ENCODE measurements around the gene INTS7.

DNA sequence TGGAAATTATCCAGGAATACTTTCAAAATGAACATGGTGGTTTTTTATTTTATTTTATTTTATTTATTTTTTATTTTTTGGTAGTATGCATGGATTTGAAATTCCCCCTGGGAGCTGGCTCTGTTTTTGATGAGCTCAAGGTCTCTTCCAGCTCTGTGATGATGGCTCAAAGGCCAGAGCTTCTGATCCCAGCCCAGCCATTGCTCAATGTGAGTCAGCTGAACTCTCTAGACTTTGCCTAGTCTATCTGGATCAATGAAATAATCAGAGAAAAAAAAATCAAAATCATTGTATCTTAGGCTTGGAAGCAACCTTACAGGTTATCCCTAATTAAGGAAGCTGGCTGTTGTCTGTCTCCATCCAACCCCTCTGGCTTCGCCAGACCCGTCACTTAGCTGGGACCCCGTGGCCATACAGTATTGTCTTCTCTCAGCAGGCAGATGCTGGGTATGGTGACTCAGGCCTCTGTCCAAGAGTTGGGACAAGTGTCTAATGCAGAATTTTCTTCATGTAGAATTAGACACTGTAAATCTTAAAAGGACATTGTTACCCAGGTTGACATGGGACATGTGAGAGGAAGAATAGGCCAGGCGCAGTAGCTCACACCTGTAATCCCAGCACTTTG, 114.6 kb downstream of the INTS7 start:
- TF ChIP-seq, protein P1, sequence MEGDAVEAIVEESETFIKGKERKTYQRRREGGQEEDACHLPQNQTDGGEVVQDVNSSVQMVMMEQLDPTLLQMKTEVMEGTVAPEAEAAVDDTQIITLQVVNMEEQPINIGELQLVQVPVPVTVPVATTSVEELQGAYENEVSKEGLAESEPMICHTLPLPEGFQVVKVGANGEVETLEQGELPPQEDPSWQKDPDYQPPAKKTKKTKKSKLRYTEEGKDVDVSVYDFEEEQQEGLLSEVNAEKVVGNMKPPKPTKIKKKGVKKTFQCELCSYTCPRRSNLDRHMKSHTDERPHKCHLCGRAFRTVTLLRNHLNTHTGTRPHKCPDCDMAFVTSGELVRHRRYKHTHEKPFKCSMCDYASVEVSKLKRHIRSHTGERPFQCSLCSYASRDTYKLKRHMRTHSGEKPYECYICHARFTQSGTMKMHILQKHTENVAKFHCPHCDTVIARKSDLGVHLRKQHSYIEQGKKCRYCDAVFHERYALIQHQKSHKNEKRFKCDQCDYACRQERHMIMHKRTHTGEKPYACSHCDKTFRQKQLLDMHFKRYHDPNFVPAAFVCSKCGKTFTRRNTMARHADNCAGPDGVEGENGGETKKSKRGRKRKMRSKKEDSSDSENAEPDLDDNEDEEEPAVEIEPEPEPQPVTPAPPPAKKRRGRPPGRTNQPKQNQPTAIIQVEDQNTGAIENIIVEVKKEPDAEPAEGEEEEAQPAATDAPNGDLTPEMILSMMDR (IDR thresholded peaks at IDR 0.05 in 2 of 3, conservative IDR thresholded peaks at IDR 0.05 in 1 of 3; ENCODE audit: insufficient read depth in 2 of 3, low read depth in 1 of 3, low read length in 3 of 3) = no peak
- no peak for TF ChIP-seq GABPA (tag; conservative IDR thresholded peaks at IDR 0.05; ENCODE audit: low read depth)
- TF ChIP-seq TEAD4 (IDR thresholded peaks at IDR 0.05; ENCODE audit: low read length) = no peak
- TF ChIP-seq TEAD4 (CRISPR knock-in tag; IDR thresholded peaks at IDR 0.05; ENCODE audit: borderline replicate concordance) = no peak
- no peak for TF ChIP-seq STAT5B (CRISPR knock-in tag; IDR thresholded peaks at IDR 0.05)
- TF ChIP-seq, protein P2, sequence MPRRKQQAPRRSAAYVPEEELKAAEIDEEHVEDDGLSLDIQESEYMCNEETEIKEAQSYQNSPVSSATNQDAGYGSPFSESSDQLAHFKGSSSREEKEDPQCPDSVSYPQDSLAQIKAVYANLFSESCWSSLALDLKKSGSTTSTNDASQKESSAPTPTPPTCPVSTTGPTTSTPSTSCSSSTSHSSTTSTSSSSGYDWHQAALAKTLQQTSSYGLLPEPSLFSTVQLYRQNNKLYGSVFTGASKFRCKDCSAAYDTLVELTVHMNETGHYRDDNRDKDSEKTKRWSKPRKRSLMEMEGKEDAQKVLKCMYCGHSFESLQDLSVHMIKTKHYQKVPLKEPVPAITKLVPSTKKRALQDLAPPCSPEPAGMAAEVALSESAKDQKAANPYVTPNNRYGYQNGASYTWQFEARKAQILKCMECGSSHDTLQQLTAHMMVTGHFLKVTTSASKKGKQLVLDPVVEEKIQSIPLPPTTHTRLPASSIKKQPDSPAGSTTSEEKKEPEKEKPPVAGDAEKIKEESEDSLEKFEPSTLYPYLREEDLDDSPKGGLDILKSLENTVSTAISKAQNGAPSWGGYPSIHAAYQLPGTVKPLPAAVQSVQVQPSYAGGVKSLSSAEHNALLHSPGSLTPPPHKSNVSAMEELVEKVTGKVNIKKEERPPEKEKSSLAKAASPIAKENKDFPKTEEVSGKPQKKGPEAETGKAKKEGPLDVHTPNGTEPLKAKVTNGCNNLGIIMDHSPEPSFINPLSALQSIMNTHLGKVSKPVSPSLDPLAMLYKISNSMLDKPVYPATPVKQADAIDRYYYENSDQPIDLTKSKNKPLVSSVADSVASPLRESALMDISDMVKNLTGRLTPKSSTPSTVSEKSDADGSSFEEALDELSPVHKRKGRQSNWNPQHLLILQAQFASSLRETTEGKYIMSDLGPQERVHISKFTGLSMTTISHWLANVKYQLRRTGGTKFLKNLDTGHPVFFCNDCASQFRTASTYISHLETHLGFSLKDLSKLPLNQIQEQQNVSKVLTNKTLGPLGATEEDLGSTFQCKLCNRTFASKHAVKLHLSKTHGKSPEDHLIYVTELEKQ (CRISPR knock-in tag; IDR thresholded peaks at IDR 0.05) = no peak
- no peak for TF ChIP-seq POLR2AphosphoS5 (IDR thresholded peaks at IDR 0.05; ENCODE audit: control insufficient read depth, insufficient read depth, low read depth, low read length)

All from K562 (cell line).